ENCODE measurements around the gene TMEM231. TPM values are rescaled to one million over a fixed set of nuclear protein-coding genes. Genes with fewer than 3 reads are reported as not detected.
"Not testable (repeated sequence)": the region's sequence is repeated elsewhere in the genome, so short reads cannot be mapped to it uniquely, and the experiment has no call there.

TMEM231 gene
- total and polyA plus RNA-seq, 9 of the 15 experiments (the other 6 are each of a cell fraction or from before 2014, with no cell fraction given) = 1.6 to 27.6 (median 9.1) TPM

GRCh38 chr16:75545879-75546278 is 10.2 kb downstream of the TMEM231 start:
- H3K4me2 ChIP-seq (ENCODE audit: insufficient read depth, low read length); H3K79me2 ChIP-seq (ENCODE audit: control insufficient read depth, insufficient read depth, low read length); POLR2A ChIA-PET; in situ Hi-C loops (cut with MboI); H3K36me3 ChIP-seq (ENCODE audit: control insufficient read depth, insufficient read depth, low read length); H3K27me3 ChIP-seq (ENCODE audit: control insufficient read depth in 2 of 2, insufficient read depth in 2 of 2, low read length in 2 of 2); H3K9ac ChIP-seq (ENCODE audit: insufficient read depth in 1 of 2, low read depth in 2 of 2, low read length in 2 of 2); intact Hi-C loops (cut with micrococcal nuclease); H4K20me1 ChIP-seq (replicated peaks; ENCODE audit: control insufficient read depth, insufficient read depth, low read length); H3K9me3 ChIP-seq (replicated peaks; ENCODE audit: control insufficient read depth, insufficient read depth, low read depth, low read length); H3K27ac ChIP-seq (ENCODE audit: extremely low read depth, low read depth, low read length); DNase-seq (ENCODE audit: extremely low read depth in 1 of 4, low spot score in 3 of 4); CTCF ChIA-PET (ENCODE audit: low intra/inter-chr PET ratio); BruUV-seq (replicated peaks); ATAC-seq; H2AFZ ChIP-seq (ENCODE audit: low read depth, low read length); FAIRE-seq; H3K9me1 ChIP-seq (ENCODE audit: control insufficient read depth, insufficient read depth, low read length); H3K4me1 ChIP-seq (replicated peaks in 1 of 2; ENCODE audit: control insufficient read depth in 2 of 2, insufficient read depth in 2 of 2, low read length in 2 of 2); H3K4me3 ChIP-seq: not testable (repeated sequence)
- no CpG with 5 or more reads among the region's 1 CpG for WGBS (ENCODE audit: insufficient coverage, low coverage, missing lambda C conversion rate)

GRCh38 chr16:75542462-75542861 is 13.6 kb downstream of the TMEM231 start:
- H3K4me3 ChIP-seq; POLR2A ChIA-PET; CTCF ChIA-PET (ENCODE audit: low intra/inter-chr PET ratio): not testable (repeated sequence)

More at GRCh38 chr16:75542462-75542861, 13.6 kb downstream of the TMEM231 start:
- BruUV-seq (replicated peaks); ATAC-seq; H3K4me1 ChIP-seq (replicated peaks in 1 of 2; ENCODE audit: control insufficient read depth in 2 of 2, insufficient read depth in 2 of 2, low read length in 2 of 2); intact Hi-C loops (cut with micrococcal nuclease); H3K27ac ChIP-seq (ENCODE audit: extremely low read depth, low read depth, low read length); H3K9ac ChIP-seq (ENCODE audit: insufficient read depth in 1 of 2, low read depth in 2 of 2, low read length in 2 of 2); H3K4me2 ChIP-seq (ENCODE audit: insufficient read depth, low read length); H2AFZ ChIP-seq (ENCODE audit: low read depth, low read length); H3K79me2 ChIP-seq (ENCODE audit: control insufficient read depth, insufficient read depth, low read length); H3K9me1 ChIP-seq (ENCODE audit: control insufficient read depth, insufficient read depth, low read length); FAIRE-seq; H3K36me3 ChIP-seq (ENCODE audit: control insufficient read depth, insufficient read depth, low read length); H3K27me3 ChIP-seq (ENCODE audit: control insufficient read depth in 2 of 2, insufficient read depth in 2 of 2, low read length in 2 of 2); H3K9me3 ChIP-seq (replicated peaks; ENCODE audit: control insufficient read depth, insufficient read depth, low read depth, low read length); DNase-seq (ENCODE audit: extremely low read depth in 1 of 4, low spot score in 3 of 4); H4K20me1 ChIP-seq (replicated peaks; ENCODE audit: control insufficient read depth, insufficient read depth, low read length): not testable (repeated sequence)
- in situ Hi-C loops (cut with MboI) = loop anchor here (5.0 kb wide), 1 partner anchor 35 kb away; no protein-coding TSS in a partner anchor
- WGBS (ENCODE audit: insufficient coverage, low coverage, missing lambda C conversion rate) = 37% methylated on average over 8 of the region's 8 CpGs
